Endodermal cell (in vitro differentiated cells): ENCODE data around the gene ZBTB17. TPM values are rescaled to one million over a fixed set of nuclear protein-coding genes. Genes with fewer than 3 reads are reported as not detected.
A peak's percentile ranks its signal among the peaks of the same experiment; 100 is the strongest.

ENCODE experiments used
- DNase-seq: peaks from one replicate; pipeline ENCODE4 v3.0.0-alpha.2; 2017
- H3K27ac ChIP-seq: 2 replicates; pipeline ENCODE4 v1.5.1; 2013; ENCODE audit warnings: mild to moderate bottlenecking, low read depth, low read length, moderate library complexity
- H3K27me3 ChIP-seq: 2 replicates; pipeline ENCODE4 v1.6.1; 2013; ENCODE audit warnings: mild to moderate bottlenecking, low read length, moderate library complexity; ENCODE audit not compliant: insufficient read depth, control insufficient read depth, poor library complexity, severe bottlenecking
- H3K36me3 ChIP-seq: 2 replicates; pipeline ENCODE4 v1.7.0; 2013; ENCODE audit warnings: mild to moderate bottlenecking, low read length, moderate library complexity; ENCODE audit not compliant: control insufficient read depth, insufficient read depth
- H3K4me1 ChIP-seq: one replicate; pipeline ENCODE4 v1.7.0; 2013; ENCODE audit warnings: low read length; ENCODE audit not compliant: control insufficient read depth, insufficient read depth
- H3K4me3 ChIP-seq: 2 replicates; pipeline ENCODE4 v1.5.1; 2013; ENCODE audit warnings: mild to moderate bottlenecking, low read length, moderate library complexity
- H3K9ac ChIP-seq: 2 replicates; pipeline ENCODE4 v1.6.1; 2013; ENCODE audit warnings: mild to moderate bottlenecking, low read length, moderate library complexity; ENCODE audit not compliant: poor library complexity, severe bottlenecking; ENCODE audit errors: extremely low read depth
- H3K9me3 ChIP-seq: 2 replicates; pipeline ENCODE4 v1.6.1; 2013; ENCODE audit warnings: mild to moderate bottlenecking, low read length, moderate library complexity; ENCODE audit not compliant: control insufficient read depth
- H3K27ac Mint-ChIP-seq: 2 replicates; pipeline ENCODE4 v1.8.0; 2020; ENCODE audit warnings: mixed read lengths
- H3K27me3 Mint-ChIP-seq: 2 replicates; pipeline ENCODE4 v1.8.0; 2021; ENCODE audit warnings: mild to moderate bottlenecking, mixed read lengths; ENCODE audit not compliant: insufficient read depth
- H3K36me3 Mint-ChIP-seq: 2 replicates; pipeline ENCODE4 v1.8.0; 2020; ENCODE audit warnings: low read depth, mixed read lengths
- H3K4me1 Mint-ChIP-seq: 2 replicates; pipeline ENCODE4 v1.8.0; 2020; ENCODE audit warnings: mixed read lengths
- H3K4me3 Mint-ChIP-seq: 2 replicates; pipeline ENCODE4 v1.8.0; 2020; ENCODE audit warnings: mild to moderate bottlenecking, moderate library complexity, mixed read lengths
- H3K9me3 Mint-ChIP-seq: 2 replicates; pipeline ENCODE4 v1.8.0; 2020; ENCODE audit warnings: mild to moderate bottlenecking, mixed read lengths
- WGBS, 2 experiments: methylation state at CpG; one replicate each; pipeline versions ENCODE4 v1.1.5 to v1.1.7; 2013; ENCODE audit warnings: missing lambda C conversion rate in 2 of 2, mixed read lengths in 1 of 2; ENCODE audit not compliant: insufficient coverage in 1 of 2, insufficient read length in 1 of 2; 5-methylcytosine and 5-hydroxymethylcytosine counted together
- total RNA-seq, 2 donors: library from RNA; stranded (reverse); fragmentation: NEBNext Ultra II Directional in 1 of 2; extraction: Animal tissue kit (Norgen Biotek cat#: 25700) in 1 of 2; gene quantifications; 2 replicates in 1 of 2; 3 replicates in 1 of 2; pipeline ENCODE4 v1.2.1, GENCODE V29; 2021
- TF ChIP-seq, protein P1 (sequence below): fragments of 200-600 bp; sonication (generic); conservative IDR thresholded peaks from 2 replicates; pipeline ENCODE4 v1.5.0; 2021; ENCODE audit warnings: antibody characterized with exemption, mild to moderate bottlenecking

ZBTB17 gene
- total RNA-seq, 2 donors from 2014 or later = 28.0 to 31.7 TPM

- H3K27ac Mint-ChIP-seq = no peak overlapping the region
- Histone ChIP-seq H3K27me3 (no peaks in the 10 kb centered on the region), H3K9me3 (no peaks in the 10 kb centered on the region), H3K36me3 (peaks cover 91% of the 10 kb centered on the region), H3K9ac (no peak overlapping the region), H3K4me3 (no peak overlapping the region), H3K4me1 (no peaks in the 10 kb centered on the region), H3K27ac (no peak overlapping the region)
- no peaks in the 10 kb centered on the region for H3K27me3 Mint-ChIP-seq
- TF ChIP-seq, protein P1, sequence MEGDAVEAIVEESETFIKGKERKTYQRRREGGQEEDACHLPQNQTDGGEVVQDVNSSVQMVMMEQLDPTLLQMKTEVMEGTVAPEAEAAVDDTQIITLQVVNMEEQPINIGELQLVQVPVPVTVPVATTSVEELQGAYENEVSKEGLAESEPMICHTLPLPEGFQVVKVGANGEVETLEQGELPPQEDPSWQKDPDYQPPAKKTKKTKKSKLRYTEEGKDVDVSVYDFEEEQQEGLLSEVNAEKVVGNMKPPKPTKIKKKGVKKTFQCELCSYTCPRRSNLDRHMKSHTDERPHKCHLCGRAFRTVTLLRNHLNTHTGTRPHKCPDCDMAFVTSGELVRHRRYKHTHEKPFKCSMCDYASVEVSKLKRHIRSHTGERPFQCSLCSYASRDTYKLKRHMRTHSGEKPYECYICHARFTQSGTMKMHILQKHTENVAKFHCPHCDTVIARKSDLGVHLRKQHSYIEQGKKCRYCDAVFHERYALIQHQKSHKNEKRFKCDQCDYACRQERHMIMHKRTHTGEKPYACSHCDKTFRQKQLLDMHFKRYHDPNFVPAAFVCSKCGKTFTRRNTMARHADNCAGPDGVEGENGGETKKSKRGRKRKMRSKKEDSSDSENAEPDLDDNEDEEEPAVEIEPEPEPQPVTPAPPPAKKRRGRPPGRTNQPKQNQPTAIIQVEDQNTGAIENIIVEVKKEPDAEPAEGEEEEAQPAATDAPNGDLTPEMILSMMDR = no peak
- no peaks in the 10 kb centered on the region for H3K9me3 Mint-ChIP-seq
- H3K4me3 Mint-ChIP-seq = no peak overlapping the region
- DNase-seq = no peak
- peaks cover 10% of the 10 kb centered on the region for H3K4me1 Mint-ChIP-seq
- WGBS, 2 experiments = 94 to 97% methylated on average over 5 to 10 of the region's 10 CpGs
- peaks cover 80% of the 10 kb centered on the region for H3K36me3 Mint-ChIP-seq
Measured at GRCh38 chr1:15936025-15936424, 39.9 kb downstream of the ZBTB17 start.

DNA sequence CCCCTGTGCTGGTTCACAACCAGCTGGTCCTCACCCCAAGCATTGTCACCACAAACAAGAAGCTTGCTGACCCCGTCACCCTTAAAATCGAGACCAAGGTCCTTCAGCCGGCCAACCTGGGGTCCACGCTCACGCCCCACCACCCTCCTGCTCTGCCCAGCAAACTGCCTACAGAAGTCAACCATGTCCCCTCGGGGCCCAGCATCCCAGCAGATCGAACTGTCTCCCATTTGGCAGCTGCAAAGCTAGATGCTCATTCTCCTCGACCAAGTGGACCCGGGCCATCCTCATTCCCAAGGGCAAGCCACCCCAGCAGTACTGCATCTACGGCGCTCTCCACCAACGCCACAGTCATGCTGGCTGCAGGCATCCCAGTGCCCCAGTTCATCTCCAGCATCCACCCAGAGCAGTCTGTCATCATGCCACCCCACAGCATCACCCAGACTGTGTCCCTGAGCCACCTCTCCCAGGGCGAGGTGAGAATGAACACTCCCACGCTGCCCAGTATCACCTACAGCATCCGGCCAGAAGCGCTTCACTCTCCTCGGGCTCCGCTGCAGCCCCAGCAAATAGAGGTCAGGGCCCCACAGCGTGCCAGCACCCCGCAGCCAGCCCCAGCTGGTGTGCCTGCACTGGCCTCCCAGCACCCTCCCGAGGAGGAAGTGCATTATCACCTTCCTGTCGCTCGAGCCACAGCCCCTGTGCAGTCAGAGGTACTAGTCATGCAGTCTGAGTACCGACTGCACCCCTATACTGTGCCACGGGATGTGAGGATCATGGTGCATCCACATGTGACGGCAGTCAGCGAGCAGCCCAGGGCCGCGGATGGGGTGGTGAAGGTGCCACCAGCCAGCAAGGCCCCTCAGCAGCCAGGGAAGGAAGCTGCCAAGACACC lies 40.6 kb downstream of the ZBTB17 start:
- no peaks in the 10 kb centered on the region for H3K4me1 ChIP-seq
- TF ChIP-seq, protein P1 = no peak
- Mint-ChIP-seq H3K27ac (peak overlapping the region; percentile 15), H3K4me1 (peaks cover 10% of the 10 kb centered on the region), H3K36me3 (peaks cover 83% of the 10 kb centered on the region), H3K9me3 (no peaks in the 10 kb centered on the region), H3K4me3 (no peak overlapping the region), H3K27me3 (no peaks in the 10 kb centered on the region)
- 91 to 96% methylated on average over 21 to 29 of the region's 29 CpGs for WGBS, 2 experiments
- no peaks in the 10 kb centered on the region for H3K27me3 ChIP-seq
- no peak for DNase-seq
- no peak overlapping the region for H3K9ac ChIP-seq
- no peak overlapping the region for H3K27ac ChIP-seq
- H3K4me3 ChIP-seq = no peak overlapping the region
- no peaks in the 10 kb centered on the region for H3K9me3 ChIP-seq
- peaks cover 91% of the 10 kb centered on the region for H3K36me3 ChIP-seq

DNA sequence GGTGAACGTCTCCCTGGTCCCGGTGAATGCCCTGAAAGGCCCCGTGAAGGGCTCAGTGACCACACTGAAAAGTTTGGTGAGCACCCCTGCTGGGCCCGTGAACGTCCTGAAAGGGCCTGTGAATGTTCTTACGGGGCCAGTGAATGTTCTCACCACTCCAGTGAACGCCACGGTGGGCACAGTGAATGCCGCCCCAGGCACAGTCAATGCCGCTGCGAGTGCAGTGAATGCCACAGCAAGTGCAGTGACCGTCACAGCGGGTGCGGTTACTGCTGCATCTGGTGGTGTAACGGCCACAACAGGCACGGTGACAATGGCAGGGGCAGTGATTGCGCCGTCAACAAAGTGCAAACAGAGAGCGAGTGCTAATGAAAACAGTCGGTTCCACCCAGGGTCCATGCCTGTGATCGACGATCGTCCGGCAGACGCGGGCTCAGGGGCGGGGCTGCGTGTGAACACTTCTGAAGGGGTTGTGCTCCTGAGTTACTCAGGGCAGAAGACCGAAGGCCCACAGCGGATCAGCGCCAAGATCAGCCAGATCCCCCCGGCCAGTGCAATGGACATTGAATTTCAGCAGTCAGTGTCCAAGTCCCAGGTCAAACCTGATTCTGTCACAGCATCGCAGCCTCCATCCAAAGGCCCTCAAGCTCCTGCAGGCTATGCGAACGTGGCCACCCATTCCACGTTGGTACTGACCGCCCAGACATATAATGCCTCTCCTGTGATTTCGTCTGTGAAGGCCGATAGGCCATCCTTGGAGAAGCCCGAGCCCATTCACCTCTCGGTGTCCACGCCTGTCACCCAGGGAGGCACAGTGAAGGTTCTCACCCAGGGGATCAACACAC lies 41.5 kb downstream of the ZBTB17 start:
- WGBS, 2 experiments = 94 to 96% methylated on average over 39 to 42 of the region's 42 CpGs
- no peak overlapping the region for H3K27ac ChIP-seq
- no peaks in the 10 kb centered on the region for H3K4me1 ChIP-seq
- no peaks in the 10 kb centered on the region for H3K27me3 ChIP-seq
- Mint-ChIP-seq H3K4me3 (no peak overlapping the region), H3K4me1 (peaks cover 10% of the 10 kb centered on the region), H3K27me3 (no peaks in the 10 kb centered on the region), H3K27ac (no peak overlapping the region), H3K36me3 (peaks cover 84% of the 10 kb centered on the region), H3K9me3 (no peaks in the 10 kb centered on the region)
- DNase-seq = peak; percentile 70
- TF ChIP-seq, protein P1 = no peak
- H3K9me3 ChIP-seq = no peaks in the 10 kb centered on the region
- peaks cover 91% of the 10 kb centered on the region for H3K36me3 ChIP-seq
- no peak overlapping the region for H3K4me3 ChIP-seq
- H3K9ac ChIP-seq = no peak overlapping the region
